ENCODE results near the gene PPME1.
A peak's percentile ranks its signal among the peaks of the same experiment; 100 is the strongest.
"Not testable (repeated sequence)": the region's sequence is repeated elsewhere in the genome, so short reads cannot be mapped to it uniquely, and the experiment has no call there.

Gene PPME1, protein sequence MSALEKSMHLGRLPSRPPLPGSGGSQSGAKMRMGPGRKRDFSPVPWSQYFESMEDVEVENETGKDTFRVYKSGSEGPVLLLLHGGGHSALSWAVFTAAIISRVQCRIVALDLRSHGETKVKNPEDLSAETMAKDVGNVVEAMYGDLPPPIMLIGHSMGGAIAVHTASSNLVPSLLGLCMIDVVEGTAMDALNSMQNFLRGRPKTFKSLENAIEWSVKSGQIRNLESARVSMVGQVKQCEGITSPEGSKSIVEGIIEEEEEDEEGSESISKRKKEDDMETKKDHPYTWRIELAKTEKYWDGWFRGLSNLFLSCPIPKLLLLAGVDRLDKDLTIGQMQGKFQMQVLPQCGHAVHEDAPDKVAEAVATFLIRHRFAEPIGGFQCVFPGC
- total RNA-seq, result 15.9 to 19.2 reads per million in 2 donors

DNA sequence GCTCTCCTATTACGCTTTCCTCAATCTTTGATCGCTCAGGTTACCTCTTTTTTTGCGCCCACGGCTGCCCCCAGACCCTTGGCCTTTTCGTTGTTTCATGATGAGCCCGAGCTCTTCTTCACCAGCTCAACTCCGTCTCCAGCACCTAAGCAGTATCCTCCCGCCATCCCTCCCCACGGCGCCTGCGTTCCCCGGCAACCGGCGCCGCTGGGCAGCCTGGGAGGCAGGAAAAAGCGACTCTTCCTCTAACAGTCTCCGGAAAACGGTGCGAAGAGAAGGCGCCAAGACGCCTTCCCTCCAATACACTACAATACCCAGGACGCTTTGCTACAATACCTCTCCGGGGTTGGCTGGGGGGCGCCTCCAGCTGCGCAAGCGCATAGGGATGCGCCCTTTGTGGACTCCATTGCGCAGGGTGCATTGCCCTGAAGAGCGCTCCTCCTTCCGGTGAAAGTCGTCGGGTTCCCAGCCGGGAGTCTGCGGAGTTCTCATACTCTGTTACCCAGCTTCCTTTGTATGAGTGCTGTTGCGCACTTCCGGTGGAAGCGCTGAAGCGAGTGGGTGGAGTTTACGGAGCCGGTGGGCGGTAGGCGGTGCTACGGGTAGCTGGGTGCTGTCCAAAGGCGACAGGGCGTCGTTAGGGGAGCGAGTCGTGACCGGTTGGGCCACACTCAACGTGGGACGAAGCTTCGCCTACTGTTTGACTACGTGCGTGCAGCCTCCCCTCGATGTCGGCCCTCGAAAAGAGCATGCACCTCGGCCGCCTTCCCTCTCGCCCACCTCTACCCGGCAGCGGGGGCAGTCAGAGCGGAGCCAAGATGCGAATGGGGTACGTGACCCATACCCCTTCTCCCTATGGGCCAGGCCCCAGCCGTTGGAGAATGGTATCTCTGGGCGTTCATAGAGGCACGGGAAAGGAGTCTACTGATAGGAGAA, at the start of gene PPME1, which contains the start of gene C2CD3:
Gene PPME1 (plus strand): TSS at position 596 of the 936 bp plus-strand sequence. CDS start 133 bp downstream, at position 729.
Gene C2CD3 (minus strand): TSS at position 309 of the 936 bp plus-strand sequence. CDS start 210 bp downstream, at position 99.
- peak; percentile 91 for DNase-seq

DNA sequence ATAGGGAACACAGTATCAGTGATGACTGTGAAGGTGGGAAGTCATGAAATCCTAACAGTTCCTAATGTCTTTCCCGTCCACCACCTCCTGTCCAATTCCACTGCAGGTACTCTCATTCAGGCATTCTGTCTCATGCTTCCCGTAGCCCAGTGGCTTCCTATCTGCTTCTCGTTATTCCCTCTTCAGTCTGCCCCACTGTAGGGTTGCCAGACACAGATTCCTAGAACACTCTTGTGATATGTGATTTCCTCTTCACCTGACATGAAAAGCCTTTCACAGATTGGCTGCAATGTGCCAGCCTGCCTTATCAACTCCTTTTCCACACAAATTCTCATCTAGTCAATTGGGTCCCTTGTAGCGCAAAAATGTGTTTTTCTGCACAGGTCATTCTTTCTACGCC, 49.3 kb upstream of the PPME1 start:
- no peak for DNase-seq

DNA sequence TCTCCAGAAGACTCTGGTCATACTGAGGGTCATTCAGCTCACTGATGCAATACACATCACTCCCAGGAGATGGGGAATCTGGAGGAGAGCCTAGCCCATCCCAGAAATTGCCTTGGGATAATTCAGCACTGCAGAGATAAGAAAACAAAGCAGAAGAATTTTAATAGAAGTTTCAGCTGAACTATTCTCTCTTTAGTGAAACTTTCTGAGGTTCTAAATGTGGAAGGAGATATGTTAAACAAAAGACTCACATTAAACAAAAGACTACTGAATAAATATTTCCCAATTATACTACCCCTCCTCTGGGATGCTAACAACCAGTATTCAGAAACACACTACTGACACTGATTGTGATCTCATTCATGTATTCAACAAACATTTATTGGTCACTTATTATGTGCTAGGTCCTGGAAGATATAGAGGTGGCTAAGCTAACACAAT, 48.1 kb upstream of the PPME1 start:
- DNase-seq, result no peak

DNA sequence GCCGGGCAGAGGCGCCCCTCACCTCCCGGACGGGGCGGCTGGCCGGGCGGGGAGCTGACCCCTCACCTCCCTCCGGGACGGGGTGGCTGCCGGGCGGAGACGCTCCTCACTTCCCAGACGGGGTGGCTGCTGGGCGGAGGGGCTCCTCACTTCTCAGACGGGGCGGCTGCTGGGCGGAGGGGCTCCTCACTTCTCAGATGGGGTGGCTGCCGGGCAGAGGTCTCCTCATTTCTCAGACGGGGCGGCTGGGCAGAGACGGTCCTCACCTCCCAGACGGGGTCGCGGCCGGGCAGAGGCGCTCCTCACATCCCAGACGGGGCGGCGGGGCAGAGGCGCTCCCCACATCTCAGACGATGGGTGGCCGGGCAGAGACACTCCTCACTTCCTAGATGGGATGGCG, 42.0 kb upstream of the PPME1 start:
- not testable (repeated sequence) for DNase-seq

DNA sequence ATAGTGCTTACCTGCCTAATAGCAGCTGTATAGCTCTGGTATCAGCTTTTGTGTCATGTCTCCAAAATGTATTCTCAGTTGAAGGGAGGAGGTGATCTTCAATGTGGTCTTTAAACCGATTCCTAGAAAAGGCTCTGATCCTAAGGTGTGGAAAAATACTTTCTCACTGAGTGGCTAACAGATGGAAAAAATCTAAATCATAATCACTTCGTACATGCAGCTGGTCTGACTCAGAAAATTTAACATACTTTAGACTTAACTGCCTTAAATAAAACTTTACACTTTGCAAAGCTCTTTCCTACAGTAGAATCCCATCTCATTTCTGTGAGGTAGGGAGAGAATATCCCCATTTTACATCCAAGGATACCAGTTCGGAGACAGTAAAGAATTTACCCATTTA, 38.3 kb upstream of the PPME1 start:
- no peak for DNase-seq

DNA sequence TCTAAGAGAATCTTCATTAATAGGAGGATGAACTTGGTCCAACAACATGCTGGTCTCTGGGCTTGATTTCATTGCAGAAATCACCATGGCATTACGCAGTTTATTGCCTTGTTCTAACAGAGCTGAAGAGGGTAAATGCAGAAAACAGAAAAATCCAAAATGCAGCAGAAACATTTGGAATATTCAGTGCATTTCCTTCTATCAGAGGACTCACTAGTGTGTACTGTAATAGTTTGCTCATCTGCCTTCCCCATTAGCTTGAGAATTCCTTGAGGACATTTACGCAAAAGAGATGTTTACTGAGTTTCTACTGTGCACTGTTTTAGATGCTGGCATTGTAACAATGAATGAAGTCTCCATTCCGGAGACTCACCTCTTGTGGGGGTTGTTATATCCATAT, 37.7 kb upstream of the PPME1 start:
- DNase-seq, result no peak

DNA sequence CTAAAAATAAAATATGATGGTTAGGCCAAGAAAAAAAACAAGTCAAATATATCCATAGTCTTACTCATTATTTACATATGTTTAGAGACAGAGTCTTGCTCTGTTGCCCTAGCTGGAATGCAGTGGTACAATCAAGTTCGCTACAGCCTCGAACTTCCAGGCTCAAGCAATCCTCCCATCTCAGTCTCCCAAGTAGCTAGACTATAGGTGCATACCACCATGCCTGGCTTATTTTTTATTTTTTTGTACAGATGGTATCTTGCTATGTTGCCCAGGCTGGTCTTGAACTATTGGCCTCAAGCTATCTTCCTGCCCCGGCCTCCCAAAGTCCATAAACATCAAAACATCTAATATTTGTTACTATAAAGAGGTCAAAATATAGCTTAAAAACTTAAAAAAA, 36.4 kb upstream of the PPME1 start:
- no peak for DNase-seq

DNA sequence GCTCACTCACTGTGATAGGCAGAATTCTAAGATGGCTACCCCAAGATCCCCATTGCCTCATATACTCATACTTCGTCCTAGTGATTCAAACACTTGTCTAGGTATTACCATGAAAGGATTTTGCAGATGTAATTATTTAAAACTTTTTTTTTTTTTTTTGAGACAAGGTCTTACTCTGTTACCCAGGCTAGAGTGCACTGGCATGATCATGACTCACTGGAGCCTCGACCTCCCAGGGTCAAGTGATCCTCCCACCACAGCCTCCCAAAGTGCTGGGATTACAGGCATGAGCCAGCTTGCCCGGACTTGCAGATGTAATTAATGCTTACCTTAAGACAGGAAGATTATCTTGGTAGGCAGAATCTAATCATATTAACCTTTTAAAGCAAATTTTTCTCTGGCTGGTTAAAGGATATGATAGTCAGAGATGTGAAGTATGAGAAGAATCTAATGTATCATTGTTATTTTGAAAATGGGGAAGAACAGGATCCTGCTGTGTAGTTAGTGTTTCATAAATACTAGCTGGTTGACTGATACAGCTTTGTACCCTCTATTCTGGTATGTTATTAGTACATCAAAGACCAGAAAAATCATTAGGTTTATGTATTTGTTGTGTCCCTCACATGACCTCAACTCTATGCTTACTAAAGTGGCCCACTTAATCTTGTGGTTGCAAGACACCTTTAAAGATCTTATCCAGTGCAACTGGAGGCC, 35.8 kb upstream of the PPME1 start:
- DNase-seq, result no peak

DNA sequence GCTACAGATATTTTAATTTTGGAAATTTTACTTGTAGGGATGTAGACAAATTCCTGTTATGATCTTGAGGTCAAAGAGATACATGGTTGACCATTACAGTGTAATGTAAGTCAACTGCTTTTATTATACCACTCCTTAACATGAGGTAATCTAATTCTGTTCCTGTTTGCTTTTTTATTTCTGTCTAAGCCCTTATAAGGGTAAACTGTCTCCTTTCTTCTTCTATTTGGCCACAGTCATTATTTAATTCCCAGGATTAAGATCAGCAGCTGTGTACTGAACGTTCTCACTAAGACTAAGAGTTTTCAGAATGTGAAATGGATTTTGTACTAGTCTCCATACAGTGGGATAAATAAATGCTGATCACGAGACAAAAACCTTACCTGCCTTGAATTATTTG, 33.1 kb upstream of the PPME1 start:
- no peak for DNase-seq

DNA sequence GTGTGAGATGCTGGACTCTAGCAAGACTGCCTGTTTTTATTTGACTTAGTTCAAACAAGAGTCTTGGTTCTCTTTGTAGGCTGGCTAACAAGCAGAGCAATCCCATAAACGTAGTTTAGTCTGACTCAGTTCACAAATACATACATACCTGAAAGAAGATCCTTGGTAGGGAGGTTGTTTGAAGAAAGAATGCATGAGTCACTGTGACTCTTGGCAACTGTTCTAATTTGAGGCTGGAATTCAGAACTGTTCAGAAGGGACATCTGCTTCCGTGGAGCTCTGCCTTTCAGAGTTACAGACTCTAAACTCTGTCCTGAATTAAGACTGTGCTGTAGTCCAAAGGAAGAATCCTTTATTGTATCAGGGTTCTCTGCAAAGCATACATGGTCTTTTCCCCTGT, 32.5 kb upstream of the PPME1 start:
- DNase-seq, result no peak

DNA sequence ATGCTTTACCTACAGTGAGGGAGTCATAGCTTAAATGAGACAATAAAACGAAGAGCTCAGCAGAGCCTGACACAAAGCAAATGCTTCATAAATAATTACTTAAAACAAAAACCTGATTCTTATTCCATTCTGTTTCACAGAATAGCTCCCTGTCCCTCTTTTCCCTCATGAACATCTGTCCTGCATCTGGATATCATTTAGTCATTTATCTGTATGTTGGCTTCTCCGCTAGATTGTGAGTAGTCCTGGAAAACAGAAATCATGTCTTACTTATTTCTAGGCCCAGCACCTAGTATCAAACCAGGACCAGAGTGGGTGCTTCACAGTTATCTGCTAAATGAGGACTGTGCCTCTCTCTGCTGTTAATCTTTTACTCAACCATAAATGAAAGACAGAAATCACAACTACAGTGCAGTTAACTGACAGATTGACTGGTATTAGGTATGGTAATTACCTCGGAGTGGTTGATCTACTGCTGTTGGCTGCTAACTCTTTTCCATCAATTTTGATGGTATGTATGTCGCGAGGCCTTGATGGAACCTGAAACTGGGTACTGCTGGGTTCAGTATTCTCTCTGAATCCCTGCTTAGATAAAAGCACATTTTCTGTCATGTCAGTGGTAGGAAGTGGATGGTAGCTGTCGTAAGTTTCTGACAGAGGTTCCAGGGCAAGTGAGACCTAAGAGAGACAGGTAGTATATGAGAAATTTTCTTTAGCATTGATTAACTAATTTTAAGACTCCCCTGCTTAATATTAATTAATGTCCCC, 31.8 kb upstream of the PPME1 start:
- DNase-seq, result no peak

DNA sequence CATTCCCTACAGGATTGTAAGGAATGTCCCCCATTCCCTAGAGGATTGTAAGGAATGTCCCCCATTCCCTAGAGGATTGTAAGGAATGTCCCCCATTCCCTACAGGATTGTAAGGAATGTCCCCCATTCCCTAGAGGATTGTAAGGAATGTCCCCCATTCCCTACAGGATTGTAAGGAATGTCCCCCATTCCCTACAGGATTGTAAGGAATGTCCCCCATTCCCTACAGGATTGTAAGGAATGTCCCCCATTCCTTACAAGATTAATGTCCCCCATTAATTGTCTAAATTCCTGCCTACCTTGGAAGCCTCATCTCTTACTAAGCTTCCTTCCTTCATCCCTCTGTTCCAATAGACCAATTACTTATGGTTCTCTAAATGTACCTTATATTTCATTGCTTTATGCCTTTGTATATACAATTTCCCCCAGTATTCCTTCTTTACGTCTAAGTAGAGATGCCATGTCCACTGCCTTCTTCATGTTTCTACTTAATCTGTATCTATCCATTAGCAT, 31.1 kb upstream of the PPME1 start:
- not testable (repeated sequence) for DNase-seq

DNA sequence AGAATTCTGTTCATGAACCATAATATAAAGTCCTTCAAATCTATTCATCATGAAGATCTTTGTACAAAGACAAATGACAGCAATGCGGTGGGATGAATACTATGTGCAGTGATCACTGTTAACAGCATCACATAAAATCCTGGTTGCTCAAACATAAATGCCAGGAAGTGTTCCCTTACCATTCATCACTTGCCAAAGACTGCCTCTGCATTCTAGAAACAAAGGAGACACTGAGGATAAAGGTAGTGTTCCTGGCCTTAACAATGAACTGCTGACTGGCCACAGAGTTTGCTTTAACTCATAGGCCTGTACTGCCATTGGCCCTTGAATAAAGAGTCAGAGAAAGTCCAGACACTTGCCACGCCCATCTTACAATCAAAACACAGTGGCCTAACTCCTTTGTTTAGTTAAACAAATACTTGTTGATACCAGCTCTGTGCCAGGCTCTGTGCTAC, 29.8 kb upstream of the PPME1 start:
- DNase-seq, result no peak

DNA sequence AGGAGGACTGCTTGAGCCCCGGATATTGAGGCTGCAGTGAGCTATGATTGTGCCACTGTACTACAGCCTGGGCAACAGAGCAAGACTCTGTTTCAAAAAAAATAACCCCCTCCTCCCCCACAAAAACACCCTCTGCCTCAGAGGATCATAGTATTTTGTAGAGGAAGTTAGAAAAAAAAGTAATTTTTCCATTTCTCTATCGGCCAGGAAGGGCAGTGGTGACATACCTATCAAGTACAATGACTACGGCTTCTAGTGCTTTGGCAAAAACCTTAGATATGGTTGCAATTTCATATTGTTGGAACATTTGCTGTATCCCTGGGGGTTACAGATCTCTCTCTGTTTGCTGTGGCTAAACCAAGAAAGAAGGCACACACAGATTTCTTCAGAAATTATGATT, 29.2 kb upstream of the PPME1 start:
- DNase-seq, result no peak

DNA sequence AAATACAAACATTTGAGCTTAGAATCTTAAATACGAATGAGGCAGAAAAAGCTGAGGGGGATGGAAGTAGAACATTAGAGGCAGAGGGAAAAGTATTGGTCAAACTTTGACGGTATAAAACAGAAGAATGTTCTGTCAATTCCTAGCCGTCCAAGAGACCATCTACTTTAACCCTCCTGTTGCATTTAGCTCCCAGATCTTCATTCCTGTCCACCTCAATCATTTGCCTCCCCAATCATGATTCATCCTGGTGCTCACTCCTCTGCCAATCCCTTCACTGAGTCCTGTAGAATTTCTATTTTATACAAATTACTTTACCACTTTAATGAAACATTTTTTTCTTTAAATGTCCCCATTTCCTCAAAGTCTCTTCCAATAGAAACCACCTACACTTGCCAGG, 28.5 kb upstream of the PPME1 start:
- DNase-seq, result no peak

DNA sequence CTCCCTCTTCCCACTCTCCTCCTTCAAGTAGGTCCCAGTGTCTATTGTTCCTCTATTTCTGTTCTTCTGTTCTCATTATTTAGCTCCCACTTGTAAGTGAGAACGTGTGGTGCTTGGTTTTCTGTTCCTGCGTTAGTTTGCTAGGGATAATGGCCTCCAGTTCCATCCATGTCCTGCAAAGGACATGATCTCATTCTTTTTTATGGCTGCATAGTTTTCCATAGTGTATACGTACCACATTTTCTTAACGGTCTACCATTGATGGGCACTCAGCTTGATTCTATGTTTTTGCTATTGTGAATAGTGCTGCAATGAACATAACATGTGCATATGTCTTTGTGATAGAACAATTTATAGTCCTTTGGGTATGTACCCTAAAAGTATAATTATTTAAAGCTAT, 26.5 kb upstream of the PPME1 start:
- DNase-seq, result no peak

DNA sequence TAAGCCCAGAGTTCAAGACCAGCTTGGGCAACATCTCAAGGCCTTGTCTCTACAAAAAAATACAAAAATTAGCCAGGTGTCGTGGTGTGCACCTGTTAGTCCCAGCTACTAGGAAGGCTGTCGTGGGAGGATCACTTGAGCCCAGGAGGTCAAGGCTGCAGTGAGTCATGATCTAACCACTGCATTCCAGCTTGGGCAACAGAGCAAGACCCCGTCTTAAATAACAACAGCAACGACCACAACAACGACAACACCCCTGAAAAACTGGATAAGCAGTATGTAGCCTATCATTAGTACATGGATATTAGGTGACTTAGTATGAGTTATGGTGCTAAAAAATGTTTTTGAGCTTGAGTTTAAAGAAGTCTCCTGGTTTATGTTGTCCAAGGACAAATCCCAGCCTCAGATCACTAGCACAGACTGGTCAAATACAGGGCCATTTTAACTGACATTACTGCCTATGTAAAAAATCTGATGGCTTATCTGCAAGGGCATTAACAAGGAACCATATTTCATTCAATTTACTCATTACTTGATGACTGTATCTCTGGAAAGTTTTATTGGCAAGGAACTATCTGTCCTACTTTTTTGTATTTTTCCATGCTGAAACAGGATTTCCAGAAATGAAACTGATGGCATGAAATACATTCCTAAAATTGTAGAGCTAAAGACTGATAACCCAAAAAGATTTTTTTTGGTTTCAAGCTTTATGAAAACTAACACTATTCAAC, 23.7 kb upstream of the PPME1 start:
- no peak for DNase-seq

DNA sequence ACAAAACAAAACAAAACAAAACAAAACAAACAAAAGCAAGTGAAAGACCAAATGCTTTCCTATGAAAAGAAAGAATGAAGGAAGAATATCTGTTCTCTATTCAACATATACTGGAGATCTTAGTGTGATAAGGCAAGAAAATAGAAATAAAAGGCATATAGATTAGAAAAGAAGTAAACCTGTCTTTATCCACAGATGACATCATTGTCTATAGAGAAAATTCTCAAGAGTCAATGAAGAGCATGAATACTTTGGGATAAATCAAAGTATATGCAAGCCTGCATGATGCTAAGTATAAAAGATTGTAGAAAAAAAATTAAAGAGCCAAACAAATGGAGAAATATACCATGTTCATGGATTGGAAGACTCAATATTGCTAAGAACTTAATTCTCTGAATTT, 17.9 kb upstream of the PPME1 start:
- DNase-seq, result no peak

DNA sequence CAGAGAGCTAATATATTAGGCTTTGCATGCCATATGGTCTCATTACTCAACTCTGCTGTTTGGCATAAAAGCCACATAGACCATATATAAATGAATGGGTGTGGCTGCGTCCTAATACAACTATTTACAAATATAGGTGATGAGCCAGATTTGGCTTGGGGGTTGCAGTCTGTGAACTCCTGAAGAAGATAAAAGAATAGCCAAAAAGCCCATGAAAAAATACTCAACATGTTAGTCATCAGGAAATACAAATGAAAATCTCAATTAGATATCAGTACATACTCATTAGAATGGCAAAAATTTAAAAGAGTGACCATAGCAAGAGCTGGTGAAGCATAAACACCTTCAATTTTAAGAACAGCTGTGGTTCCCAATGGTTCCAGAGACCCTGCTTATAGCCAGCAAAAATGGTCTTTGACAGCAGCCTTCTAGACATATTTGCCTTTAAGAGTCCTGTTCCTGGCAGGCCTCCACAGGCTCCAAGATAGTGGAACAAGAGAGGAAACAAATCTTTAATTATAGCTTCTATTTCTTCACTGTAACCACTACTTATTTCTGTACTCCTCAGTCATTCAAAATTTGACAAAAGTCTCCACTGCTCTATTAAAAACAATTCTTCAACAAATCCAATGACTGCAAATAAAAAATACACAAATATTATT, 16.3 kb upstream of the PPME1 start:
- no peak for DNase-seq

DNA sequence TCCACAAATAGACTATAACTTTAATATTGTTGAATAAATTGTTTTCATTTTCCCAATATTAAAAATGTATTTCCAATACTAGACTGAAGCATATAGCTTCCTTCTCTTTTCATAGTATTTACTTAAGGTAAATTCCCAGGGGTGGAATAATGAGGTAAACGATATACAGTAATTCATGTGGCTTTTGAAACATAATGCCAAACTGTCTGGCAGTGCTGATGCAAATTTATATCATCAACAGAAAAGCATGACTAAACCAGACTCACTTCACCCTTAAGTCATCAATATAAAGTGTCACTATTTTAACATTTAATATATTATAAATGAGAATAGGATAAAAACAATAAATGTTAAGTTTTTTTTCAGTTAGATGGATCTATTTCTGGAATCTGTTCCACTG, 13.9 kb upstream of the PPME1 start:
- no peak for DNase-seq

DNA sequence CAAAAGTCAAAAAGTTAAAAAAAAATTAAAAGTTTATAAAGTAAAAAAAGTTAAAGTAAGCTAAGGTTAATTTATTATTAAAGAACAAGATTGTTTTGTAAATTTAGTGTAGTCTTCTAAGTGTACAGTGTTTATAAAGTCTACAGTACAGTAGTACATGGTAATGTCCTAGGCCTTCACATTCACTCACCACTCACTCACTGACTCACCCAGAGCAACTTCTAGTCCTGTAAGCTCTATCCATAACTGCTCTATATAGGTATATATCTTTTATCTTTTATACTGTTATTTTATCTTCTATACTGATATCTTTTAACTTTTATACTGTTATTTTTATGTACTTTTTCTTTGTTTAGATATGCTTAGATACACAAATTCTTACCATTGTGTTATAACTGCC, 11.4 kb upstream of the PPME1 start:
- no peak for DNase-seq

Measured in T-helper 9 cell (primary cell).